Mesenteric fat pad (tissue), 1 donor: ENCODE measurements around the gene ANO9. TPM values are rescaled to one million over a fixed set of nuclear protein-coding genes. Genes with fewer than 3 reads are reported as not detected.

Source experiments
- DNase-seq: peaks from one replicate; pipeline ENCODE4 v3.0.0-alpha.2; 2020; ENCODE audit warnings: low spot score
- total RNA-seq: library from RNA; stranded (reverse); fragmentation: NEBNext Ultra II Directional; extraction: Animal tissue kit (Norgen Biotek cat#: 25700); gene quantifications from one replicate; pipeline ENCODE4 v1.2.1, GENCODE V29; 2021
- donor health status: DM: yes; HTN: yes; CAD: no.

ANO9 gene
- total RNA-seq, 1 donor from 2014 or later, result 1.2 TPM

GRCh38 chr11:452916-453527 is 11.2 kb upstream of the ANO9 start:
- DNase-seq, result no peak

DNA sequence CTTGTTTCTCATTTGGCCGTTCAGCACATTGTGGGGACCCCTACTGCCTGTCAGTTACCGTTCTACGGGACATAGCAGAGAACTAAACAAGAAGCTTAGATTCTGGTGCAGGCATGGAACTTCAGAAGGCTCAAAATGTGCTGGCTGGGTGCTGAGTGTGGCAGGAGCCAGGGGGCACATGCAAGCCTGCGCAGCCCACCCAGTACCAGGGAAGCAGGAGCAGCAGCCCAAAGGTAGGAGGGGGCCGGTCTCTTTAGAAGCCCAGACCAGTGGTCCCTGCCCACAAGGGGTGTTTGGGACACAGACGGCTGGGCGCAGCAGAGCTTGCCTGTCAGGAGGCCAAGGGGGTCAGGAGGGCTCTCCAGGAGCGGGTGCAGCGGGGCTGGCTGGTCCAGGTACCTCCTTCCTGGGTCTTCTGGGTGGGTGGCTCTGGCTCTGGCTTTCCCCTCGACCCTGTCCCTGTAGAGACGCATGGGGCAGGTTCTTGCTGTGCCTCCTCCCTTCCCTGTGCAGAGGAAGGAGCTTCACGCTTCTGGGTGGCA is 10.5 kb upstream of the ANO9 start:
- no peak for DNase-seq

DNA sequence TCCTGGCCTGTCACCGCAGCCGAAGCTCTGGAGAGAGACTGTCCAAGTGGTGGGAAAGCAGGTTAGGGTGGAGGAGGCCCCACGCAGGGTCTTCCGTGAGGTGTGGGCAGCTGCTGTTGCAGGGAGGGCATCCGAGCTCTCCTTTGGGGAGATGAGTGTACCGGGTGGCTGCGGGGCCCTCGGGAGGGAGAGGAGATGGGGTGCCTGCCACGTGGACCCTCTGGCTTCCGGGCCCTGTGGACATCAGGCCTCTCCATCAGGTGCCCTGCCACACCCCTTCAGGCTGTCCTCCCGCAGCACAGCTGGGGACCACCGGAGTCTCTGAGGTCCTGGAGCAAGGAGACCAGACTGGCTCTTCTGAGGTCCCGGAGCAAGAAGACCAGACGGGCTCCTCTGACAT is 9.9 kb upstream of the ANO9 start:
- DNase-seq, result no peak

- DNase-seq, result no peak
Measured at GRCh38 chr11:450809-451451, 9.1 kb upstream of the ANO9 start.

DNA sequence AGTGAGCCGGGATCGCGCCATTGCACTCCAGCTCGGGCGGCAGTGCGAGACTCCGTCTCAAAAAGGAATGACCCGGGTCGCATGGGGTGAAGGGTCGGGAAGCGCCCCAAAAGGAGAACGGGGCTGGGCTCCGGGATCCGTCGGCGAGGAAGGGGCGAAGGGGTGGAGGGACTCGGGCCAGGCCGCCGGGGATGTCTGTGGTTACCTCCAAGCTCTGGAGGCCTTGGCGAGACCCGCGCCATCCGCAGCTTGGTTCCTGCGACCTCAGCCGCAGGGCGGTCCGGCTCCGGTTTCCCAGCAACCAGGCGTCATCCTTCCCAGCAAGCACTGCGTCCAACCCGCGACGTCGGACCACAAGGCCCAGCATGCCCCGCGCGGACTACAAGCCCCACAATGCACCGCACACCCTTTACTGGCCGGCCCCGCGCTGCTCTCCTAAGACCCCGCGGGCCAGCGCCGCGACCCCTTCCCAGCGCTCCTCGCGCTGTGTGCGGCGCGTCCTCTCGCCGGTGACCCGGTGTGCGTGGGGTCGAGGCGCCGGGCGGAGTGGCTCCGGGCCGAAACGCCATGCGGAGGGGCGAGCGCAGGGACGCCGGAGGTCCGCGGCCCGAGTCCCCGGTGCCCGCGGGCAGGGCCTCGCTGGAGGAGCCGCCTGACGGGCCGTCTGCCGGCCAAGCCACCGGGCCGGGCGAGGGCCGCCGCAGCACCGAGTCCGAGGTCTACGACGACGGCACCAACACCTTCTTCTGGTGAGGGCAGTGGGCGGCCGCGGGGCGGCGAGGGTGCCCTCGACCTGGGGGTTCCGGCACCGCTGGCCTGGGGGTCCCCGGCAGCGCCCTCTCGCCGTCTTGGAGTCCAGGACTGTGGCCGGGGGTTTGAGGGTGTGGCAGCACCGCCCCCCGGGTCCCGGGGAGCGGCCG is 8.3 kb upstream of the ANO9 start, which contains the start of gene PTDSS2:
PTDSS2 (plus strand) TSS at position 391 of the 920 bp plus-strand sequence; CDS start at position 568, 177 bp downstream.
- peak; percentile 99 for DNase-seq

DNA sequence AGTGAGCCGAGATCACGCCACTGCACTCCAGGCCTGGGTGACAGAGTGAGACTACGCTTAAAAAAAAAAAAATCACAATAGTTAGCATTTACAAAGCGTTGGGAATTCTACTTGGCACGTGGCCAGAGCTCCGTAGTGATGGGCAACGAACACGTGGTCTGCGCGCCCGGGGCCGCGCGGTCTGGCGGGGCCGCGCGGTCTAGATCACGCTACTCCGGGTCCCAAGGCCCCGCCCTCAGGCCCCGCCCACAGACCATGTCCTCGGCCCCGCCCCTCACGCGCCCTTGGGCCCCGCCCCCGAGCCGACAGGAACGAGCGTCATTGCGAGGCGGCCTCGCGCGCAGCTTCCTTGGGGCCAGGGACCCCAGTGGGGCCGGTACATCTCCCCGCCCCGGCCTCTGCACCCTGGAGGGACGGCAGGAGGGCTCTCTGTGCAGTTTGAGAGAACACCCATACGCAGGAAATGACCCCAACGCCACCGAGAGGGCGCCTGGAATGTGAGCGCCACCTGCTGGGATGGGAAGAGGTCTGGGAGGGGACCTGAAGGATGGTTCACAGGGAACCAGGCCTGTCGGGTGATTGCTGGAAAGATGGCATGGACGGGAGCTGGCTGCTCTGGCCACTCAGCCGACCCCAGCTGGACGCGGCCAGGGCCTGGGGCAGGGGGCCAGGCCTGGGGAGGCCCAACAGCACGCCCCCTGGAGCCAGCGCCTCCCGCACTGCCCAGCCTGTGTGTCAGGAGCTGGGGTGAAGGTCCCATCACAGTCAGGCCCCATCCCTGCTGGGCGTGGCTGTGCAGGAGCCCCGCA is 6.3 kb upstream of the ANO9 start:
- DNase-seq, result peak; percentile 99

DNA sequence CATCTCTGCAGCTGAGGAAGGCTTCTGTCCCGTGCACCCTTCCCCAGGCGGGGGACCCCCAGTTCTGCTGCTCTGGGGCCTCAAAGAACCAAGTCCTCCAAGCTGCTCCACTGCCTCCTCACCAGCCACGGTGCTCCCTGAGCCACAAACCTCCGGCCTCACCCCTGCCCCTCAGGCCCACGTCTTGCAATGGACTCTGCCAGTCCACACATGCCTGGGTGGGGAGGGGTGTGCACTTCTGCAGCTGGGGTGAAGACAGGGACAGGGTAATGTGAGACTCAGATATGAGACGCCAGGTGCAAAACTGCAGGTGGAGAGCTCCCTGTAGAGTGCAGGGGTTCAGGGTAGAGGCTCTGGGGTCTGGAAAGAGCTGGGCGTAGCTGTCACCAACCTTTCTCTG is 5.1 kb upstream of the ANO9 start:
- no peak for DNase-seq

DNA sequence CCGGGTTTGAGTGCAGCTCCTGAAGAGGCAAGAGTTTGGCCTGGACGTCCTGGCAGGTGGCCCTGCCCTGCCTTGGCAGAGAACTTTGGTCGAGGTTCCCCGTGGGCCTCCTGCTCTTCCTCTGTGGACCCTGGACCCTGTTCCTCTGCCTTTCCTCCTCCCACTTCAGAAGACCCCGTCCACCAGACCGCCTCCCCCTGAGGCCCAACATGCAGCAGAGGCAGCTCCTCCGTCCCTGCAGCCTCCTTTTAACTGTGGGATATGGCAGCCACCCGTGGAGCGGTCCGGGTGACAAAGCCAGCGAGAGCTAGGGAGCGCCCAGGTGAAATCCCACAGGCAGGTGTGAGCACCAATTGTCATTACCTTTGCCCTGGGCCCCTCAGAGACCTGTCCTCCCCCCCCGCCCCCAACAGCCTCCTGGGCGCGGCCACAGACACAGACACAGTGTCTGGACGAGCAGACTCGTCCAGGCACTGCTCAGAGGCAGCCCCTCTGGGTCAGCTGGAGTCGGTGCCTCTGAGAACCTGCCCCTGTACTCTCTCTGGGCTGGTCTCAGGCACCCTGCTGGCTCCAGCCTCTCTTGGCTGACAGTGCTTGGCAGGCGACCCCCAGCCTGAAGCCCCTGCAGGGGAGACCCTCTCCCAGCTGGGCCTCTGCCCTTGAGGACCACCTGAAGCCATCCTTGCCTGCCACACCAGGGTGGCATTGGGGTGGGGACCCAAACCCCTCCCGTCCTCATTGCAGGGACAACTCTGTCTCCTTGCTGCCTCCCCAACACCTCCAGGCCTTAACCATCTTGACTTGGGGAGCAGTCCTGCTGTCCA is 4.2 kb upstream of the ANO9 start:
- no peak for DNase-seq

DNA sequence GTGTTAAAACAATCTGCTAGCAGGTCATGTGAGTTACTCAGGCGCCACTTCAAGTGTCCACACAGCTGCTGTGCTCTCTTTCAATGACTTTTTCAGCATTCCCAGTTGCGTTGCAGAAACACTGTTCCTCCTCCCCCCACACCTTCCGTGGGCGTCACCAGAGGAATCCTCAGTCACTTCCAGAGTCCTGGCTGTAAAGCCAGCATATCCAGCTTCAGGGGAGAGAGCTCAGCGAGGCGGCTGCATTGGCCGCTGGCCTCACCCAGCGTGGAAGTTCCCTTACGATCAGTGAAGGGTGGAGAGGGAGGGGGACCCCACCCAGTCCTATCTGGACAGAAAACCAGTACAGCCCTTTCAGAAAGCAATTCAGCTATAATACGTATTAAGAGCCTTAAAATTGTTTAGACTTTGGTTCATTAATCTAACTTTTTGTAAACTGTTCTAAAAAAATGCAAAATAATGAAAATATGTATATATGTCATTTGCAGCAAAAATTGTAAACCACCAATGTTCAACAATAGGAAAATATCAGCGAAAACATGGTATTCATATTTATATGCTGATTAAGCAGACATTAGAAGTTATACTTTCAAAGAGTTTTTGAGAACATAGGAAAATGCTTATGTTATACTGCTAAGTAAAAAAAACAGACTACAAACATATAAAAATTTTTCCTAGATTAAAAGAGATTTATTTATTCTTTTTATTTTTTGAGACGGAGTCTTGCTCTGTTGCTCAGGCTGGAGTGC is 2.8 kb upstream of the ANO9 start:
- no peak for DNase-seq

DNA sequence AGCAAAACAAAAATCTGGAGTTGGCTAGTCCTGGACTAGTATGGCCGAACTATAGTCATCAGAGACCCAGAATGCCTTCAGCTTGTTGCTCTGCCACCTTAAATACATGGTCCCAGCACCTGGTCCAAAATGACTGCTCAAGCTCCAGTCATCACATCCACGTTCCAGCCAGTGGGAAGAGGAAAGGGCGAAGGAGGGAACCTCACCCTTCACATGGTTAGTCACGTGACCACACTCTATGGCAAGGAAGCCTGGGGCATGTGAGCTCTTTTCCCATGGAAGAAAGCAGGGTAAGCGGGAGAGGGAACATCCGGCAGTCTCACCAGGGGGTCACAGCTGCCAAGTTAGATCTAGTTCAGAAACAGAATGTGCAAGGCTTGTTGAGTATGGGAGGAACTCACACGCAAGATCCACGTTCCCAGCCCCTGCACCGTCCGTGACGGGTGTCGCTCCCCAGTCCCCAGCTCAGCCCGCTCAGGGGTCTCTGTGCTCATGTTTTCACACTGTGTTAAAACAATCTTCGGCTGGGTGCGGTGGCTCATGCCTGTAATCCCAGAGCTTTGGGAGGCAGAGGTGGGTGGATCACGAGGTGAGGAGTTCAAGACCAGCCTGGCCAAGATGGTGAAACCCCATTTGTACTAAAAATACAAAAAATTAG is 1.9 kb upstream of the ANO9 start:
- no peak for DNase-seq

DNA sequence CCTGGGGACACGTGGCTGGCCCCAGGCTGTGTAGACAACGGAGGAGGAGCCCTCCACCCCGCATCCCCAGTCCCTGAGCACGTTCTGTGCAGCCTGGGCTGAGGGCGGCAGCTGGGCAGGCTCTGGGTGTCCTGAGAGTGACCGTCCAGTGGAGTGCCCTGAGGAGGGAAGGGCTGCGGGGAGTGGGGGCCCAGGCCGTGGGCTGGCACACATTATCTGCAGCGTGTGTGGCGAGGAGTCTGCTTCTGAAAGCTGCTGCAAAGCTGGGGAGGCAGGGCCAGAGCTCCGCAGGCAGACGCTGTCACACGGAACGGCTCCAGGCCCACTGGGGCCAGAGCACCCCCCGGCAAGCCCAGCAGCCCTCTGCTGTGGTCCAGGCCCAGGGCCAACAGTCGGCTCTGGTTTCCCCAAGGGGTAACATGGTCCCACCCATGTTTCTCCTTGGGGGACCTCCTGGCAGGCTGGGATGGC is 835 bp upstream of the ANO9 start:
- DNase-seq, result no peak

DNA sequence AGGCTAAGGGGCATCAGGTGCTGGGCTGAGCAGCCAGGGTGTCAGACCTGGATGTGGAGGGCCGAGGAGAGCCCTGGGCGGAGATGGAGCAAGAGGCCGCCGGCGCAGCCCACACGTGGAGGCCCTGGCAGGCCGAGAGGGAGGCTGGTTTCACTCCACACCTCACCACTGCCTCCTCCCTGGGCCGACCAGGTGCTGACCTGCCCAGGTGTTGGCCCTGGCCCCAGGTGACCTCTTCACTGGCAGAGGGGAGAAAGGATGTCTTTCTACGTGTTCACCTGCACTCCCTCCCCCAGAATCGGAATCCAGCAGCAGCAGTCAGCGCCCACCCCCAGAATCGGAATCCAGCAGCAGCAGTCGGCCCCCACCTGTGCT is 781 bp downstream of the ANO9 start:
- no peak for DNase-seq

- DNase-seq, result no peak
Measured at GRCh38 chr11:440065-441042, 1.5 kb downstream of the ANO9 start.

DNA sequence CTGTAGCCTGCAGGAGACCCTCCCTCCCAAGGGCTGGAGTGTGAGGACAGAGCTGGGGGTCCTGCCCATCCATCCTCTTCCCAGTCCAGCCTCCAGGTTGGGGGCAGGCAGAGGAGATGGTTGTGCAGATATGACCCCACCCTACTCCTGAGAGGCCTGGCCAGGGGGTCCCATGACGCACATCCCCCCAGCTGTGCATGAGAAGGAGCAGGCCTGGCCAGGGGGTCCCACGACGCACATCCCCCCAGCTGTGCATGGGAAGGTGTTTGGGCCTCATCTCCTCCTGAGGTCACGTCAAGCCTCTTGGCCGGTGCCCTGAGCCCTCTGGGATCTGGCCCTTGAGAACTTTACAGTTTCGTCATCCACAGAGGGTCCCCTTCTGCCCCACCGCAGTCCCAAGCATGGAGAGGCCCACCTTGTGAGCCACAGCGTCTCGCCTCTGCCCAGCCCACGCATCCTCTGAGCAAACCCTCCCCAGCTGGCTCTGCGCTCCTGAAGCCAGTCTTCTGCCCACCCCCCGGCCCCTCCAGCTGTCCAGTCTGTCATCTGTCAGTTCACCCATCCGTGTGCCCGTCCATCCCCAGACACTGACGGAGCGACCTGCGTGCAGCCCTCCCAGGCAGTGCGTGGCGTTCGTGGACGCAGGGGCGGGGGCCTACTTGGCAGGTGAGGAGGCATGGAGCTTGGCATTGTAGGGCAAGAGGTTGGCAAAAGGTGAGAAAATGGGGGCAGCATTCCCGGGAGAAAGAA is 2.3 kb downstream of the ANO9 start:
- no peak for DNase-seq

DNA sequence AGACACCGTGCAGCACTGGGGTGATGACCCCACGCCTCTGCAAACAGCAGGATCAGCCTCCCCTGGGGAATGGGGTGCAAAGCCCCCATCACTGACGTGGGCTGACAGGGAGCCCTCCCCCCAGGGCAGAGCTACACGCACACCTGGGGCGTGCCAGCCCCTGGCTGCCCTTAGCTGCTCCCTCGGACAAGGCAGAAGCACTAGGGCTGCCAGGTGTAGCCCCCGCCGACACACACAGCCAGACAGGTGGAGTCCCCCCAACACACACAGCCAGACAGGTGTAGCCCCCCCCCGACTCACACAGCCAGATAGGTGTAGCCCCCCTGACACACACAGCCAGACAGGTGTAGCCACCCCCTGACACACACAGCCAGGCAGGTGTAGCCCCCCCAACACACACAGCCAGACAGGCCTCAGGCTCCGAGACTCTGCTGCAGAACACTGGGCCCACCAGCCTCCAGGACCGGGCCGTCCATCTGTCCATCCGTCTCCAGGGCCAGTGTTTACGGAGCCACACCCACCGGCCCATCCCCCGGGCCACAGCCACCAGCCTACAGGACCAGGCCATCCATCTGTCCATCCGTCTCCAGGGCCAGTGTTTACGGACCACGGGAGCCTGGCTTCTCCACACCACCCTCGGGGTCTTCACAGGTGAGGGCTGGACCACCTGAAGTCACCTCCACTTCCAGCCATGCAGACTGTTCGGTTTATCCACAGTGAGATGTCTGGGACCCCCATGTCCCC is 3.5 kb downstream of the ANO9 start:
- DNase-seq, result no peak
